Keratinocyte (primary cell): ENCODE results near the gene NXN. TPM values are rescaled to one million over a fixed set of nuclear protein-coding genes. Genes with fewer than 3 reads are reported as not detected.
A peak's percentile ranks its signal among the peaks of the same experiment; 100 is the strongest.

Experiments
- DNase-seq: peaks from one replicate; pipeline ENCODE4 v3.0.0-alpha.2; 2011; ENCODE audit warnings: low read depth, missing footprints, low spot score
- FAIRE-seq: peaks from 2 replicates; lab custom pipeline; 2011; peaks lifted over from hg19 to GRCh38; lab: Jason Lieb, UNC
- H2AFZ ChIP-seq: 2 replicates; pipeline ENCODE4 v1.6.0; 2012; ENCODE audit warnings: low read length, control low read depth, inconsistent platforms; ENCODE audit not compliant: control insufficient read depth
- H3K27ac ChIP-seq: 2 replicates; pipeline ENCODE4 v1.5.1; 2011; ENCODE audit warnings: low read length; ENCODE audit not compliant: control insufficient read depth, insufficient read depth
- H3K27me3 ChIP-seq: 3 replicates; pipeline ENCODE4 v1.6.0; 2011; ENCODE audit warnings: low read length; ENCODE audit not compliant: control insufficient read depth, insufficient read depth; ENCODE audit errors: extremely low read depth
- H3K36me3 ChIP-seq, 2 experiments: 2 replicates in 1 of 2; 3 replicates in 1 of 2; pipeline ENCODE4 v1.5.1; 2011; ENCODE audit warnings: low read length in 2 of 2, mild to moderate bottlenecking in 1 of 2; ENCODE audit not compliant: control insufficient read depth in 2 of 2, insufficient read depth in 2 of 2; ENCODE audit errors: extremely low read depth in 1 of 2
- H3K4me1 ChIP-seq: 3 replicates; pipeline ENCODE4 v1.5.1; 2011; ENCODE audit warnings: low read length; ENCODE audit not compliant: control insufficient read depth, insufficient read depth; ENCODE audit errors: extremely low read depth
- H3K4me2 ChIP-seq: 3 replicates; pipeline ENCODE4 v1.6.0; 2011; ENCODE audit warnings: low read depth, low read length; ENCODE audit not compliant: control insufficient read depth, insufficient read depth; ENCODE audit errors: extremely low read depth
- H3K4me3 ChIP-seq, 3 experiments: fragments of 200-600 bp in 1 of 3; sonication (generic) in 1 of 3; 2 replicates in 2 of 3; 3 replicates in 1 of 3; pipeline ENCODE4 v1.5.1; 2011 to 2016; ENCODE audit warnings: low read length in 3 of 3, mild to moderate bottlenecking in 3 of 3, control low read depth in 2 of 3, inconsistent platforms in 1 of 3, low read depth in 1 of 3, mixed read lengths in 1 of 3, mixed run types in 1 of 3, moderate library complexity in 1 of 3; ENCODE audit not compliant: control insufficient read depth in 2 of 3, insufficient read depth in 2 of 3; ENCODE audit errors: extremely low read depth in 1 of 3
- H3K79me2 ChIP-seq: 2 replicates; pipeline ENCODE4 v1.6.0; 2012; ENCODE audit warnings: low read length; ENCODE audit not compliant: control insufficient read depth, insufficient read depth
- H3K9ac ChIP-seq: 3 replicates; pipeline ENCODE4 v1.6.0; 2011; ENCODE audit warnings: low read length; ENCODE audit not compliant: control insufficient read depth, insufficient read depth; ENCODE audit errors: extremely low read depth
- H3K9me1 ChIP-seq: 3 replicates; pipeline ENCODE4 v1.6.0; 2011; ENCODE audit warnings: low read length; ENCODE audit not compliant: control insufficient read depth, insufficient read depth; ENCODE audit errors: extremely low read depth
- H3K9me3 ChIP-seq: 2 replicates; pipeline ENCODE4 v1.5.1; 2012; ENCODE audit warnings: low read depth, low read length; ENCODE audit not compliant: control insufficient read depth
- H4K20me1 ChIP-seq: 3 replicates; pipeline ENCODE4 v1.6.0; 2011; ENCODE audit warnings: low read length; ENCODE audit not compliant: control insufficient read depth, insufficient read depth; ENCODE audit errors: extremely low read depth
- EZH2 ChIP-seq: IDR thresholded peaks from one replicate; pipeline ENCODE4 v1.6.1; 2012; ENCODE audit warnings: inconsistent platforms, mild to moderate bottlenecking, low read length, moderate library complexity
- dilution Hi-C: fragments of 300-500 bp; cut with MboI; formaldehyde crosslinking; loops from one replicate; pipeline ENCODE4 v1.7.0; 2020; ENCODE audit warnings: low sequenced_read_pairs; ENCODE audit not compliant: extremely low pct_ligation_motif_present
- polyA plus RNA-seq, 5 experiments: library from polyadenylated mRNA; depleted of rRNA in 3 of 5; stranded (reverse) in 3 of 5; stranded (forward) in 1 of 5; unstranded in 1 of 5; fragments of >200 nt; gene quantifications; 1 replicate in 1 of 5; 2 replicates in 3 of 5; 3 replicates in 1 of 5; pipeline versions ENCODE4 v1.2.1 to v1.2.3, GENCODE V29; 2011 to 2012; ENCODE audit warnings: missing spikeins in 2 of 5, low read depth in 1 of 5, low replicate concordance in 1 of 5
- TF ChIP-seq, protein P1 (sequence below), 3 experiments: IDR thresholded peaks in 1 of 3; conservative IDR thresholded peaks in 1 of 3; optimal IDR thresholded peaks in 1 of 3; 2 replicates in 2 of 3; 3 replicates in 1 of 3; pipeline versions ENCODE3 to v1.5.1; 2011; ENCODE audit warnings: low read length in 3 of 3, mild to moderate bottlenecking in 3 of 3, moderate library complexity in 2 of 3, control low read depth in 1 of 3, inconsistent platforms in 1 of 3; ENCODE audit not compliant: insufficient read depth in 2 of 3; ENCODE audit errors: extremely low read depth in 1 of 3

NXN gene
- polyA plus RNA-seq, 1 donor (not counting 4 experiments of a cell fraction or from before 2014, with no cell fraction given): 94.4 TPM

DNA sequence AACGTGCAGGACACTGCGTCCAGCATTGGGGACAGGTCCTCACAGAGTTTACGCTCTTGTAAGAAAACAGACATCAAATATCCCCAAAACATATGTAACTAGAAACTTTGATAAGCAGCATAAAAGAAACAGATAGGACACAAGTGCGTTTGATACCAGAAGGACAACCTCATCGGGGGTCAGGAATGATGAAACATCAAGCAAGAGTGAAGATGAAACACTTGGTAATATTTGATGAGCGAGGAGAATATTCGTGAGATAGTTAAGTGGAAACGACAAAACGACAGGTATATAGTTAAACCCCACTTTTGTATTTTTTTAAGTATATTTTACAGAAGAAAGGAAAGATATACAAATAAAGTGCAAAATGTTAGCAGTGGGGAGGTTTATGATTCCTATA lies 55.9 kb downstream of the NXN start:
- TF ChIP-seq EZH2: no peak
- TF ChIP-seq, protein P1, sequence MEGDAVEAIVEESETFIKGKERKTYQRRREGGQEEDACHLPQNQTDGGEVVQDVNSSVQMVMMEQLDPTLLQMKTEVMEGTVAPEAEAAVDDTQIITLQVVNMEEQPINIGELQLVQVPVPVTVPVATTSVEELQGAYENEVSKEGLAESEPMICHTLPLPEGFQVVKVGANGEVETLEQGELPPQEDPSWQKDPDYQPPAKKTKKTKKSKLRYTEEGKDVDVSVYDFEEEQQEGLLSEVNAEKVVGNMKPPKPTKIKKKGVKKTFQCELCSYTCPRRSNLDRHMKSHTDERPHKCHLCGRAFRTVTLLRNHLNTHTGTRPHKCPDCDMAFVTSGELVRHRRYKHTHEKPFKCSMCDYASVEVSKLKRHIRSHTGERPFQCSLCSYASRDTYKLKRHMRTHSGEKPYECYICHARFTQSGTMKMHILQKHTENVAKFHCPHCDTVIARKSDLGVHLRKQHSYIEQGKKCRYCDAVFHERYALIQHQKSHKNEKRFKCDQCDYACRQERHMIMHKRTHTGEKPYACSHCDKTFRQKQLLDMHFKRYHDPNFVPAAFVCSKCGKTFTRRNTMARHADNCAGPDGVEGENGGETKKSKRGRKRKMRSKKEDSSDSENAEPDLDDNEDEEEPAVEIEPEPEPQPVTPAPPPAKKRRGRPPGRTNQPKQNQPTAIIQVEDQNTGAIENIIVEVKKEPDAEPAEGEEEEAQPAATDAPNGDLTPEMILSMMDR (optimal IDR thresholded peaks at IDR 0.05 in 1 of 3, IDR thresholded peaks at IDR 0.05 in 1 of 3, conservative IDR thresholded peaks at IDR 0.05 in 1 of 3; ENCODE audit: extremely low read depth in 1 of 3, insufficient read depth in 2 of 3, low read length in 3 of 3): no peak
- dilution Hi-C loops: no loop called here
- H4K20me1 ChIP-seq: peaks cover 2% of the 10 kb centered on the region

DNA sequence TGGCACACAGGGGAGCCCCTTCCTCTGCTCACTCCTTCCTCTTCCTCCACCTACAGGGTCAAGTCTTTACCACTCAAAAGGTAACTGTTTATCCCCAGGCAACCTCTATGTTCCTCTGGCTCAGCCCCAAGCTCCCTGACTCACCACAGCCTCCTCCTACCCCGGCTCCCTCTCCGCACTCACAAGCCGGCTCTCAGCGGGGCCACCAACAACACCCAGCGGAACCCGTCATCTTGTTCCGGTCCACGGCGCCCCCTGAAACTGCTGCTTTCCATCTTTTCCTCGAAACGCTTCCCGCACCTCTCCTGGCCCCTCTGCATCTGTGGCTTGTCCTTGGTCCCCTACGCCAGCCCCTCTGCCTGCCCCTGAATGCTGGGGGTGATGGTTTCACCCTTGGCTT lies 58.4 kb downstream of the NXN start:
- Histone ChIP-seq H4K20me1 (no peaks in the 10 kb centered on the region), H2AFZ (no peak overlapping the region), H3K27me3 (no peaks in the 10 kb centered on the region), H3K4me1 (peaks cover 38% of the 10 kb centered on the region), H3K9me3 (no peaks in the 10 kb centered on the region), H3K36me3 (peaks cover 4% of the 10 kb centered on the region in 2 experiments), H3K9ac (peak overlapping the region; percentile 61), H3K4me3 (no peak overlapping the region), H3K9me1 (peaks cover 2% of the 10 kb centered on the region), H3K79me2 (peaks cover 78% of the 10 kb centered on the region), H3K4me2 (peak overlapping the region; percentile 78), H3K27ac (peak overlapping the region; percentile 55)
- DNase-seq (no peak), FAIRE-seq (peak; percentile 96)
- TF ChIP-seq, protein P1 (optimal IDR thresholded peaks at IDR 0.05 in 1 of 3, IDR thresholded peaks at IDR 0.05 in 1 of 3, conservative IDR thresholded peaks at IDR 0.05 in 1 of 3; ENCODE audit: extremely low read depth in 1 of 3, insufficient read depth in 2 of 3, low read length in 3 of 3): no peak
- no peak for TF ChIP-seq EZH2
- dilution Hi-C loops: no loop called here

More for the DNA sequence above, 55.9 kb downstream of the NXN start:
- peak overlapping the region; percentile 14 for H3K27ac ChIP-seq
- no peak overlapping the region for H3K4me3 ChIP-seq
- no peaks in the 10 kb centered on the region for H3K9me3 ChIP-seq
- no peak for FAIRE-seq
- H3K9me1 ChIP-seq: peaks cover 2% of the 10 kb centered on the region
- peaks cover 63% of the 10 kb centered on the region for H3K4me1 ChIP-seq
- peaks cover 4% of the 10 kb centered on the region in 2 experiments for H3K36me3 ChIP-seq
- no peak overlapping the region for H3K4me2 ChIP-seq
- no peak overlapping the region for H3K9ac ChIP-seq
- H3K27me3 ChIP-seq: no peaks in the 10 kb centered on the region
- peaks cover 57% of the 10 kb centered on the region for H3K79me2 ChIP-seq
- H2AFZ ChIP-seq: no peak overlapping the region
- DNase-seq: no peak
